Suprapubic skin (tissue), 4 donors: ENCODE results near the gene IDNK.

ENCODE experiments used
- POLR2A ChIP-seq, 2 donors: fragments of 450-650 bp; IDR thresholded peaks; one replicate each; pipeline ENCODE4 v1.6.1; 2017; ENCODE audit warnings: antibody characterized with exemption in 2 of 2, mild to moderate bottlenecking in 2 of 2, moderate library complexity in 2 of 2
- POLR2AphosphoS5 ChIP-seq, 3 donors: sonication (generic); formaldehyde crosslinking; IDR thresholded peaks; one replicate each; pipeline ENCODE4 v1.6.1; 2017; ENCODE audit warnings: antibody characterized with exemption in 3 of 3
- TF ChIP-seq, protein P1 (sequence below), 2 donors: fragments of 200-600 bp in 1 of 2; fragments of 450-650 bp in 1 of 2; sonication (generic) in 1 of 2; IDR thresholded peaks; one replicate each; pipeline ENCODE4 v1.5.1; 2016 to 2019; ENCODE audit warnings: antibody characterized with exemption in 2 of 2, mild to moderate bottlenecking in 1 of 2, moderate library complexity in 1 of 2

DNA sequence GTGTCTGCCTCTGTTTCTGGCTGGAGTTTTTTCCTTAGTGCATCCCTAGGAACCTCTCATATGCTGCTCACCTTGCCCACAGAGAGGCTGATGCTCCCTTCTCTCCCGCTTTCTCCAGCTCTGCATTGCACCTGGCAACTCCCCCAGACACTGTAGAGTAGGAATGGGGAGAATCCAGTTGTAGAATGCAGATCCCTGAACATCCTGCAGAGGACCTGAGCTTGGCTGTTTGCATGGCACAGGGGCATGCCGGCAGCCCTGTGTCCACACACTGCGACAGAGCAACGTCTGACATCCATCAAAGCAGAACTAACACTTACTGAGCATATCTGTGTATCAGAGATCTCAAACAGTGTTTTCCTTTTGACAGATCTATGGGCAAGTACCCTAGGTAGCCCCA is 19.9 kb downstream of the IDNK start:
- TF ChIP-seq, protein P1, sequence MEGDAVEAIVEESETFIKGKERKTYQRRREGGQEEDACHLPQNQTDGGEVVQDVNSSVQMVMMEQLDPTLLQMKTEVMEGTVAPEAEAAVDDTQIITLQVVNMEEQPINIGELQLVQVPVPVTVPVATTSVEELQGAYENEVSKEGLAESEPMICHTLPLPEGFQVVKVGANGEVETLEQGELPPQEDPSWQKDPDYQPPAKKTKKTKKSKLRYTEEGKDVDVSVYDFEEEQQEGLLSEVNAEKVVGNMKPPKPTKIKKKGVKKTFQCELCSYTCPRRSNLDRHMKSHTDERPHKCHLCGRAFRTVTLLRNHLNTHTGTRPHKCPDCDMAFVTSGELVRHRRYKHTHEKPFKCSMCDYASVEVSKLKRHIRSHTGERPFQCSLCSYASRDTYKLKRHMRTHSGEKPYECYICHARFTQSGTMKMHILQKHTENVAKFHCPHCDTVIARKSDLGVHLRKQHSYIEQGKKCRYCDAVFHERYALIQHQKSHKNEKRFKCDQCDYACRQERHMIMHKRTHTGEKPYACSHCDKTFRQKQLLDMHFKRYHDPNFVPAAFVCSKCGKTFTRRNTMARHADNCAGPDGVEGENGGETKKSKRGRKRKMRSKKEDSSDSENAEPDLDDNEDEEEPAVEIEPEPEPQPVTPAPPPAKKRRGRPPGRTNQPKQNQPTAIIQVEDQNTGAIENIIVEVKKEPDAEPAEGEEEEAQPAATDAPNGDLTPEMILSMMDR (IDR thresholded peaks at IDR 0.05), result no peak
- TF ChIP-seq POLR2AphosphoS5 (IDR thresholded peaks at IDR 0.05) (no peak), POLR2A (IDR thresholded peaks at IDR 0.05) (no peak)
